Loucy (cell line): ENCODE data around the gene KLHL30.

Experiments used
- H2AFZ ChIP-seq: fragments of 200-600 bp; sonication (generic); 2 replicates; pipeline ENCODE4 v1.6.0; 2016; ENCODE audit warnings: antibody characterized with exemption, mild to moderate bottlenecking, low read length, moderate library complexity
- H3F3A ChIP-seq: fragments of 200-600 bp; 2 replicates; pipeline ENCODE4 v1.6.0; 2016; ENCODE audit warnings: antibody characterized with exemption, low read depth, mild to moderate bottlenecking
- H3K27me3 ChIP-seq: fragments of 200-600 bp; sonication (generic); 2 replicates; pipeline ENCODE4 v1.6.1; 2014; ENCODE audit warnings: low read length, mild to moderate bottlenecking; ENCODE audit not compliant: insufficient read depth, poor library complexity, severe bottlenecking
- H3K36me3 ChIP-seq: fragments of 200-600 bp; sonication (generic); 2 replicates; pipeline ENCODE4 v1.6.1; 2016; ENCODE audit warnings: low read length; ENCODE audit not compliant: insufficient read depth
- H3K4me1 ChIP-seq: fragments of 200-600 bp; sonication (generic); 2 replicates; pipeline ENCODE4 v1.5.1; 2014; ENCODE audit warnings: low read length, mild to moderate bottlenecking; ENCODE audit not compliant: insufficient read depth, poor library complexity, severe bottlenecking
- H3K4me2 ChIP-seq: fragments of 200-600 bp; sonication (generic); 2 replicates; pipeline ENCODE4 v1.6.0; 2014; ENCODE audit warnings: antibody characterized with exemption, low read length, low read depth, mild to moderate bottlenecking; ENCODE audit not compliant: poor library complexity, severe bottlenecking
- H3K4me3 ChIP-seq: fragments of 200-600 bp; sonication (generic); 2 replicates; pipeline ENCODE4 v1.5.1; 2014; ENCODE audit warnings: low read length, mild to moderate bottlenecking, mixed read lengths; ENCODE audit not compliant: poor library complexity, severe bottlenecking
- H3K79me2 ChIP-seq: fragments of 200-600 bp; sonication (generic); 2 replicates; pipeline ENCODE4 v1.6.1; 2014; ENCODE audit warnings: low read length; ENCODE audit not compliant: insufficient read depth
- H3K9ac ChIP-seq: fragments of 200-600 bp; sonication (generic); 2 replicates; pipeline ENCODE4 v1.6.0; 2014; ENCODE audit warnings: mild to moderate bottlenecking, low read depth, low read length, moderate library complexity; ENCODE audit not compliant: poor library complexity, severe bottlenecking
- H3K9me2 ChIP-seq: fragments of 200-600 bp; sonication (generic); replicated peaks from 2 replicates; pipeline ENCODE4 v1.6.1; 2016; ENCODE audit warnings: low read depth, low read length, mixed read lengths
- H3K9me3 ChIP-seq: fragments of 200-600 bp; sonication (generic); 2 replicates; pipeline ENCODE4 v1.6.1; 2014; ENCODE audit warnings: mild to moderate bottlenecking, antibody characterized with exemption, low read length, low read depth; ENCODE audit not compliant: insufficient read depth
- H4K20me1 ChIP-seq: fragments of 200-600 bp; sonication (generic); 2 replicates; pipeline ENCODE4 v1.6.0; 2014; ENCODE audit warnings: antibody characterized with exemption, low read length, mild to moderate bottlenecking; ENCODE audit not compliant: insufficient read depth, poor library complexity, severe bottlenecking
- CTCF ChIP-seq: fragments of 200-600 bp; sonication (generic); conservative IDR thresholded peaks from 2 replicates; pipeline ENCODE4 v1.5.1; 2014; ENCODE audit warnings: mild to moderate bottlenecking, antibody characterized with exemption, low read length
- EZH2phosphoT487 ChIP-seq: fragments of 200-600 bp; IDR thresholded peaks from 2 replicates; pipeline ENCODE4 v1.6.1; 2018; ENCODE audit warnings: antibody characterized with exemption, mild to moderate bottlenecking, moderate library complexity, borderline replicate concordance

KLHL30 gene

GRCh38 chr2:238163481-238164198 lies 25.2 kb downstream of the KLHL30 start:
- no peak overlapping the region for H2AFZ ChIP-seq
- H3F3A ChIP-seq, result no peaks in the 10 kb centered on the region
- no peaks in the 10 kb centered on the region for H3K79me2 ChIP-seq
- no peaks in the 10 kb centered on the region for H4K20me1 ChIP-seq
- no peaks in the 10 kb centered on the region for H3K9me2 ChIP-seq
- peaks cover 16% of the 10 kb centered on the region; the same call in 1 of the 2 replicates for H3K36me3 ChIP-seq
- H3K4me2 ChIP-seq, result no peak overlapping the region
- H3K9ac ChIP-seq, result no peak overlapping the region
- H3K9me3 ChIP-seq, result no peaks in the 10 kb centered on the region
- TF ChIP-seq CTCF, result no peak
- TF ChIP-seq EZH2phosphoT487, result no peak
- H3K4me3 ChIP-seq, result no peak overlapping the region
- H3K4me1 ChIP-seq, result peaks cover 14% of the 10 kb centered on the region
- H3K27me3 ChIP-seq, result no peaks in the 10 kb centered on the region

- peaks cover 29% of the 10 kb centered on the region; the same call in 1 of the 2 replicates for H3K36me3 ChIP-seq
- H3K79me2 ChIP-seq, result no peaks in the 10 kb centered on the region
Observed at GRCh38 chr2:238164906-238165287, 26.4 kb downstream of the KLHL30 start.

GRCh38 chr2:238165288-238165921 lies 26.9 kb downstream of the KLHL30 start:
- H4K20me1 ChIP-seq, result no peaks in the 10 kb centered on the region
- H3K9ac ChIP-seq, result no peak overlapping the region
- H3K4me2 ChIP-seq, result no peak overlapping the region
- no peak for TF ChIP-seq EZH2phosphoT487
- no peaks in the 10 kb centered on the region for H3K27me3 ChIP-seq
- no peak overlapping the region for H3K4me3 ChIP-seq
- H2AFZ ChIP-seq, result no peak overlapping the region
- peaks cover 34% of the 10 kb centered on the region; the same call in 1 of the 2 replicates for H3K36me3 ChIP-seq
- no peaks in the 10 kb centered on the region for H3K9me2 ChIP-seq
- H3K9me3 ChIP-seq, result no peaks in the 10 kb centered on the region
- no peaks in the 10 kb centered on the region for H3K79me2 ChIP-seq
- H3K4me1 ChIP-seq, result peaks cover 5% of the 10 kb centered on the region
- H3F3A ChIP-seq, result no peaks in the 10 kb centered on the region

More at GRCh38 chr2:238164906-238165287, 26.4 kb downstream of the KLHL30 start:
- Histone ChIP-seq H3K4me1 (peaks cover 6% of the 10 kb centered on the region), H3K9me2 (no peaks in the 10 kb centered on the region), H4K20me1 (no peaks in the 10 kb centered on the region), H3K9ac (no peak overlapping the region), H3K27me3 (no peaks in the 10 kb centered on the region), H3K4me2 (no peak overlapping the region), H3K4me3 (no peak overlapping the region), H3F3A (no peaks in the 10 kb centered on the region), H2AFZ (no peak overlapping the region), H3K9me3 (no peaks in the 10 kb centered on the region)
- TF ChIP-seq EZH2phosphoT487, result no peak
- no peak for TF ChIP-seq CTCF
